GM12891 (cell line): Measurements from ENCODE around the gene NPPC.

Source experiments
- PAX5 ChIP-seq: IDR thresholded peaks from 2 replicates; pipeline ENCODE4 v1.6.1; 2011; ENCODE audit warnings: low read length, moderate library complexity, mild to moderate bottlenecking; ENCODE audit not compliant: insufficient read depth, severe bottlenecking
- SPI1 ChIP-seq: IDR thresholded peaks from 2 replicates; pipeline ENCODE4 v1.6.1; 2011; ENCODE audit warnings: low read depth, low read length, control low read depth
- TAF1 ChIP-seq: IDR thresholded peaks from 2 replicates; pipeline ENCODE4 v1.6.1; 2011; ENCODE audit warnings: low read depth, low read length, control low read depth

GRCh38 chr2:231937057-231937456 is 10.9 kb upstream of the NPPC start:
- TF ChIP-seq PAX5 (no peak), SPI1 (no peak), TAF1 (no peak)
